Fibroblast of villous mesenchyme (primary cell): ENCODE measurements around the gene DSG3. TPM values are rescaled to one million over a fixed set of nuclear protein-coding genes. Genes with fewer than 3 reads are reported as not detected.

Experiments used
- DNase-seq: peaks from one replicate; pipeline ENCODE4 v3.0.0-alpha.2; 2010; ENCODE audit warnings: low read depth
- H3K4me3 ChIP-seq: 2 replicates; pipeline ENCODE4 v1.5.1; 2011; ENCODE audit warnings: low read depth, mild to moderate bottlenecking, low read length
- total RNA-seq: library from RNA; depleted of rRNA; stranded (reverse); fragments of >200 nt; gene quantifications from 2 replicates; pipeline ENCODE4 v1.2.3, GENCODE V29; 2012
- TF ChIP-seq, protein P1 (sequence below): IDR thresholded peaks from 2 replicates; pipeline ENCODE4 v1.5.1; 2012; ENCODE audit warnings: low read depth, mild to moderate bottlenecking, low read length; ENCODE audit not compliant: insufficient read depth

Gene DSG3
- total RNA-seq, 1 donor, result under 0.01 TPM

GRCh38 chr18:31512203-31512764, 64.7 kb downstream of the DSG3 start:
- TF ChIP-seq, protein P1, sequence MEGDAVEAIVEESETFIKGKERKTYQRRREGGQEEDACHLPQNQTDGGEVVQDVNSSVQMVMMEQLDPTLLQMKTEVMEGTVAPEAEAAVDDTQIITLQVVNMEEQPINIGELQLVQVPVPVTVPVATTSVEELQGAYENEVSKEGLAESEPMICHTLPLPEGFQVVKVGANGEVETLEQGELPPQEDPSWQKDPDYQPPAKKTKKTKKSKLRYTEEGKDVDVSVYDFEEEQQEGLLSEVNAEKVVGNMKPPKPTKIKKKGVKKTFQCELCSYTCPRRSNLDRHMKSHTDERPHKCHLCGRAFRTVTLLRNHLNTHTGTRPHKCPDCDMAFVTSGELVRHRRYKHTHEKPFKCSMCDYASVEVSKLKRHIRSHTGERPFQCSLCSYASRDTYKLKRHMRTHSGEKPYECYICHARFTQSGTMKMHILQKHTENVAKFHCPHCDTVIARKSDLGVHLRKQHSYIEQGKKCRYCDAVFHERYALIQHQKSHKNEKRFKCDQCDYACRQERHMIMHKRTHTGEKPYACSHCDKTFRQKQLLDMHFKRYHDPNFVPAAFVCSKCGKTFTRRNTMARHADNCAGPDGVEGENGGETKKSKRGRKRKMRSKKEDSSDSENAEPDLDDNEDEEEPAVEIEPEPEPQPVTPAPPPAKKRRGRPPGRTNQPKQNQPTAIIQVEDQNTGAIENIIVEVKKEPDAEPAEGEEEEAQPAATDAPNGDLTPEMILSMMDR, result no peak
- DNase-seq, result peak; percentile 82
- H3K4me3 ChIP-seq, result no peak overlapping the region

DNA sequence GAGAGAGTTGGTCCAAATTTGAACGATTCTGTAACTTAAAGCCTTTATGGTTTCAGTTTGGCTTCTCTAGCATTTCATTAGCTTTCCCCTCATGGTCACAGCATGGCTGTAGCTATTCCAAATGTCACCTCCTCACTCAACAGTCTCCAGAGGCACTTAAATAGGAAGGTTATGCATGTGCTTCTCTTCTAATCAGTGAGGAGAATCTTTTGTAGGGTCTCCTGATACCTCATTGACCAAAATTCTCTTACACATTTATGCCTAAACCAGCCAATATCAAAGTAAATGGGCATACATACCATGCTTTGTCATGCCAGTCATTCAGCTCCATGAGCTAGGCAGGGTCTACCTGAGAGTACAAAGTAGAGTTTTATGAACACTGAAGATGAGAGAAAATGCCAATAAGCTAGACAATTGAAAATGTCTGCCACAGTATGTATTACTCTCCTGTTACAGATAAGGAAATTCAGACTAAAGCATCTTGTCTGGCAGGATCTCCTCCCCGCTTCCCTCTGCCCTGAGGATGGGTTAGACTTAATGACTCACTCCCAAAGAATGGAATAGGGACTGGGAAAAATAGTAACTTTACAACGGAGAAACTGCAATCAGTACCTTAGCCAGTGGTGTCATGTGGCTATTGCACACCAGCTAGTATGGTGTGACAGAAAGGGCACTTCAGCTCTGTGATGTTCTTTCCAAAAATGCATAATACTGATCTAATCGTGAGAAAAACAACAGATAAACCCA, 65.8 kb downstream of the DSG3 start:
- peak; percentile 77 for DNase-seq
- TF ChIP-seq, protein P1, result no peak
- H3K4me3 ChIP-seq, result no peak overlapping the region

- TF ChIP-seq, protein P1, result no peak
- no peak for DNase-seq
- no peak overlapping the region for H3K4me3 ChIP-seq
Measured at GRCh38 chr18:31516437-31516836, 68.9 kb downstream of the DSG3 start.

DNA sequence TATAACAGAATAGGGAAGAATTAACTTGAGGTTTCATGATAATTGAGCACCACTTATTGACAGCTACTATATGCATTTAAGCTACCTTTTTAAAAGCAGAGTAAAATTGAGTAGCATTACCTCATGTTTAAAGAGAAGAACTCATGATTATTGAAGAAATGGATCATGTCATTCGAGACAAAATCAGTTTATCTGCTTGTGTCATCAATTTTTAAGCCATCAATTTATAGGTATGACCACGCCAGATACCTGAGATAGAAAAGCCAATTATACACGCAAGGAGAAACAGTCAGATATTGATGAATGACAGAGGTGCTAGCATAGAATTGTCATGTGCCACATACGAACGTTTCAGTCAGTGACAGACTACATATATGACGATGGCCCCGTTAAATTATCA, 78.8 kb downstream of the DSG3 start:
- TF ChIP-seq, protein P1, result no peak
- H3K4me3 ChIP-seq, result no peak overlapping the region
- no peak for DNase-seq

Other genes with a start within 250 kb of the DSG3 start
- not detected in 2 replicates for gene DSG1, start 129.6 kb upstream of the DSG3 start, total RNA-seq
- gene DSG4, start 71.0 kb upstream of the DSG3 start, total RNA-seq, result not detected in 2 replicates
- 2.6 and 2.9 TPM in 2 replicates for gene DSG2, start 50.4 kb downstream of the DSG3 start, total RNA-seq
- gene TTR, start 144.1 kb downstream of the DSG3 start, total RNA-seq, result not detected in 2 replicates
- gene B4GALT6, start 236.8 kb downstream of the DSG3 start, total RNA-seq, result 2.9 and 8.6 TPM in 2 replicates